HepG2 (cell line): ENCODE results near the gene SULT1B1. TPM values are rescaled to one million over a fixed set of nuclear protein-coding genes. Genes with fewer than 3 reads are reported as not detected.

Experiments
- ATAC-seq: fragments of 200-7000 bp; cut with Tn5 transposase; 3 replicates; pipeline ENCODE4 v1.9.1; 2020; ENCODE audit warnings: mild to moderate bottlenecking, moderate library complexity
- BruUV-seq: library from RNA; stranded (reverse); fragments of 400-500 nt; replicated peaks from 2 replicates; lab custom pipeline; 2021; lab: Mats Ljungman, UMichigan
- CTCF ChIA-PET: fragments of 300-600 bp; formaldehyde crosslinking; extraction: SDS; loops from one replicate; lab custom pipeline; 2021; ENCODE audit warnings: low total read pairs, inconsistent platforms, low intra/inter-chr PET ratio; lab: Yijun Ruan, JAX
- POLR2A ChIA-PET: fragments of 350-600 bp; sonication (Branson Sonifier 250); formaldehyde crosslinking; loops from one replicate; lab custom pipeline; 2020; ENCODE audit warnings: antibody characterized with exemption, inconsistent platforms; lab: Yijun Ruan, JAX
- DNase-seq: peaks from one replicate; pipeline ENCODE4 v3.0.0-alpha.2; 2015; ENCODE audit warnings: low spot score
- FAIRE-seq: peaks from 3 replicates; lab custom pipeline; 2011; peaks lifted over from hg19 to GRCh38; lab: Jason Lieb, UNC
- H2AFZ ChIP-seq: one replicate; pipeline ENCODE4 v1.6.1; 2011; ENCODE audit warnings: low read length, inconsistent platforms
- H3K27ac ChIP-seq: fragments of 300-600 bp; 3 replicates; pipeline ENCODE4 v1.8.0; 2011; ENCODE audit warnings: mixed run types, mild to moderate bottlenecking, mixed read lengths, low read length, inconsistent platforms; ENCODE audit not compliant: insufficient read depth; ENCODE audit errors: extremely low read length
- H3K27me3 ChIP-seq, 2 experiments: fragments of 200-600 bp in 1 of 2; 2 replicates in 1 of 2; 3 replicates in 1 of 2; pipeline versions ENCODE4 v1.6.0 to v1.8.0; 2011; ENCODE audit warnings: low read length in 2 of 2, mild to moderate bottlenecking in 2 of 2, moderate library complexity in 2 of 2, inconsistent platforms in 1 of 2; ENCODE audit not compliant: insufficient read depth in 2 of 2, control insufficient read depth in 1 of 2
- H3K36me3 ChIP-seq, 2 experiments: fragments of 200-600 bp in 1 of 2; replicated peaks in 1 of 2; 2 replicates in 1 of 2; 3 replicates in 1 of 2; pipeline versions ENCODE4 v1.5.1 to v1.8.0; 2011; ENCODE audit warnings: low read length in 2 of 2, inconsistent platforms in 1 of 2; ENCODE audit not compliant: insufficient read depth in 2 of 2, control insufficient read depth in 1 of 2
- H3K4me1 ChIP-seq: 2 replicates; pipeline ENCODE4 v1.5.1; 2012; ENCODE audit warnings: low read length, inconsistent platforms; ENCODE audit not compliant: insufficient read depth
- H3K4me2 ChIP-seq: 2 replicates; pipeline ENCODE4 v1.6.0; 2011; ENCODE audit warnings: low read depth, low read length, inconsistent platforms
- H3K4me3 ChIP-seq, 3 experiments: fragments of 200-600 bp in 1 of 3; sonication (generic), shearing (Covaris generic) in 1 of 3; replicated peaks in 1 of 3; 2 replicates each; pipeline ENCODE4 v1.5.1; 2011 to 2016; ENCODE audit warnings: low read length in 3 of 3, inconsistent platforms in 2 of 3, low read depth in 2 of 3, mild to moderate bottlenecking in 2 of 3, control low read depth in 1 of 3, mixed read lengths in 1 of 3; ENCODE audit not compliant: insufficient read depth in 1 of 3
- H3K79me2 ChIP-seq: one replicate; pipeline ENCODE4 v1.6.1; 2011; ENCODE audit warnings: low read length, inconsistent platforms; ENCODE audit not compliant: insufficient read depth
- H3K9ac ChIP-seq: 2 replicates; pipeline ENCODE4 v1.6.0; 2011; ENCODE audit warnings: mild to moderate bottlenecking, low read depth, low read length, inconsistent platforms; ENCODE audit not compliant: insufficient read depth
- H3K9me3 ChIP-seq: 2 replicates; pipeline ENCODE4 v1.5.1; 2012; ENCODE audit warnings: mild to moderate bottlenecking, low read length
- H4K20me1 ChIP-seq: 2 replicates; pipeline ENCODE4 v1.6.0; 2011; ENCODE audit warnings: inconsistent platforms, mild to moderate bottlenecking, low read length, moderate library complexity; ENCODE audit not compliant: insufficient read depth
- ETV6 ChIP-seq: sonication (generic); formaldehyde crosslinking; conservative IDR thresholded peaks from 2 replicates; pipeline ENCODE4 v1.4.0; 2020; ENCODE audit warnings: missing genetic modification reagents
- JUN ChIP-seq: sonication (generic); formaldehyde crosslinking; IDR thresholded peaks from 2 replicates; pipeline ENCODE4 v1.4.0; 2020; ENCODE audit warnings: mild to moderate bottlenecking, missing genetic modification reagents
- MAFF ChIP-seq: IDR thresholded peaks from 2 replicates; pipeline ENCODE4 v1.6.1; 2011; ENCODE audit warnings: low read depth, low read length, improper control_type of control experiment
- RAD21 ChIP-seq: fragments of 450-650 bp; formaldehyde crosslinking; IDR thresholded peaks from 2 replicates; pipeline ENCODE4 v1.5.0; 2020; ENCODE audit warnings: mild to moderate bottlenecking
- WIZ ChIP-seq: sonication (generic); formaldehyde crosslinking; IDR thresholded peaks from 2 replicates; pipeline ENCODE4 v1.5.1; 2020; ENCODE audit warnings: mild to moderate bottlenecking, missing genetic modification reagents
- ZNF256 ChIP-seq: sonication (generic); formaldehyde crosslinking; conservative IDR thresholded peaks from 2 replicates; pipeline ENCODE4 v1.4.0; 2020; ENCODE audit warnings: missing genetic modification reagents
- ZNF589 ChIP-seq: sonication (generic); formaldehyde crosslinking; conservative IDR thresholded peaks from 2 replicates; pipeline ENCODE4 v1.8.0; 2022; ENCODE audit warnings: mild to moderate bottlenecking, moderate library complexity, missing genetic modification reagents
- WGBS: methylation state at CpG from one replicate; pipeline ENCODE4 v1.1.6; 2017; ENCODE audit warnings: low lambda C conversion rate; 5-methylcytosine and 5-hydroxymethylcytosine counted together
- in situ Hi-C: cut with HindIII; loops from 2 replicates; pipeline ENCODE4 v1.10.0; 2017; ENCODE audit warnings: low pct_unique_long_range_greater_than_20kb; ENCODE audit not compliant: extremely low pct_ligation_motif_present
- intact Hi-C: fragments of 100-400 bp; cut with micrococcal nuclease; formaldehyde crosslinking; loops from one replicate; pipeline ENCODE4 v1.10.0; 2022; ENCODE audit not compliant: unreplicated experiment
- polyA plus RNA-seq, 8 experiments: library from polyadenylated mRNA; depleted of rRNA in 3 of 8; stranded (reverse) in 7 of 8; unstranded in 1 of 8; fragments of >200 nt; fragmentation: Illumina TruSeq in 4 of 8; extraction: Trizol in 4 of 8; gene quantifications; 2 replicates each; pipeline versions ENCODE4 v1.2.1 to v1.2.3, GENCODE V29; 2011 to 2016; ENCODE audit warnings: low read depth in 4 of 8, missing spikeins in 1 of 8, mixed read lengths in 1 of 8; ENCODE audit not compliant: insufficient read depth in 1 of 8
- total RNA-seq, 5 experiments: library from RNA; depleted of rRNA; stranded (reverse); fragments of >200 nt; fragmentation: Illumina TruSeq; extraction: Trizol; gene quantifications; 2 replicates each; pipeline ENCODE4 v1.2.3, GENCODE V29; 2016; ENCODE audit warnings: low read depth in 1 of 5
- TF ChIP-seq, protein P1 (sequence below): sonication (generic); formaldehyde crosslinking; IDR thresholded peaks from 2 replicates; pipeline ENCODE4 v1.5.0; 2020; ENCODE audit warnings: mild to moderate bottlenecking, missing genetic modification reagents, moderate library complexity
- TF ChIP-seq, protein P2 (sequence below): sonication (generic); formaldehyde crosslinking; IDR thresholded peaks from 2 replicates; pipeline ENCODE4 v1.9.0; 2022; ENCODE audit warnings: low read depth, missing genetic modification reagents

Gene SULT1B1
- total and polyA plus RNA-seq, 2 of the 13 experiments (the other 11 are each of a cell fraction or from before 2014, with no cell fraction given), result 0.20 to 0.25 TPM

DNA sequence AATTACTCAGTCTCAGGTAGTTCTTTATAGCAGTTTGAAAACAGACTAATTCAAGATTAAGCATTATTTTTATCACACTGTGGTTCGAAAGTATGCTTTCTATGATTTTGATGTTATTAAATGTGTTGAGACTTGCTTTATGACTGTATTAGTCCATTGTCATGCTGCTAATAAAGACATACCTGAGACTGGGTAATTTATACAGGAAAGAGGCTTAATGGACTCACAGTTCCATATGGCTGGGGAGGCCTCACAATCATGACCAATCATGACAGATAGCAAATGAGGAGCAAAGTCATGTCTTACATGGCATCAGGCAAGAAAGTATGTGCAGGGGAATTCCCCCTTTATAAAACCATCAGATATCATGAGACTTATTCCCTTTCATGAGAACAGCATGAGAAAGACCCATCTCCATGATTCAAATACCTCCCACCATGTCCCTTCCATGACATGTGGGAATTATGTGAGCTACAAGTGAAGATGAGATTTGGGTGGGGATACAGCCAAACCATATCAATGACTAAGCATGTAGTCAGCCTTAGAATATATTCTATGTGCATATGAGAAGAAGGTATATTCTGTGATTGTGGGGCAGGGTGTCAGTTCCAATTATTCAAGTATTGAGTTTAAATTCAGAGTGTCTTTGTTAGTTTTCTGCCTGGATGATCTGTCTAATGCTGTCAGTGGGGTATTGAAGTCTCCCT, 62.7 kb downstream of the SULT1B1 start:
- DNase-seq, result no peak
- ATAC-seq, result no peak
- Histone ChIP-seq H3K9me3 (peaks cover 9% of the 10 kb centered on the region; the same call in 1 of the 2 replicates), H3K27ac (no peak overlapping the region), H3K36me3 (no peaks in the 10 kb centered on the region), H3K4me3 (no peak overlapping the region), H3K9ac (no peak overlapping the region), H3K79me2 (no peaks in the 10 kb centered on the region), H2AFZ (no peak overlapping the region), H3K27me3 (no peaks in the 10 kb centered on the region; a peak in 1 of 5 replicates), H4K20me1 (no peaks in the 10 kb centered on the region), H3K4me2 (no peak overlapping the region), H3K4me1 (no peaks in the 10 kb centered on the region)
- in situ Hi-C loops (loop anchor here (25.0 kb wide), 1 partner anchor 815 kb away; the partner anchor contains the start of gene AMTN), intact Hi-C loops (no loop called here)
- ChIA-PET POLR2A (no interaction called here), CTCF (no interaction called here)
- WGBS, result 90% methylated on average over 1 of the region's 1 CpG
- BruUV-seq, result no TSS peak
- TF ChIP-seq ETV6 (CRISPR knock-in tag), result no peak
- no peak for FAIRE-seq

DNA sequence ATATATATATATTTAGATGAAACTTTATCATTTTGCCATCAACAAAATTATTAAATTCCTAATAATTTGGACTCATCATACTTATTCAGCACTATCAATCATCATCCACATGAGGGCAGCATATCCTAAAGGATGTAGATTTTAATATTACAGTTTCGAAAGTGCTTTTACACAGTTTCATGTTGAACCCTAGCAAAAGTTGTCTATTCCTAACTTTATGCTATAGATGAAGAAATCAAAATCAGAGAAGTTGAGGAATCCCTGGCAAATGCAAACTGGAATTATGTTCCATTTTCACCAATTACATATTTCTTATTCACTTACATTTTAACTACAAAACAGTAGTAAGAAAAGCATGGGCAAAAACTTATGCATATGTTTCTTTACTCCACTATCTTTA, 70.8 kb downstream of the SULT1B1 start:
- CTCF ChIA-PET, result interaction anchor here (1.3 to 3.7 kb wide), 6 partner anchors 134 to 870 kb away, joined by 4 to 59 read pairs (median 13); no protein-coding TSS in a partner anchor
- peaks cover 5% of the 10 kb centered on the region; the same call in 1 of the 2 replicates for H3K9me3 ChIP-seq
- no peak for TF ChIP-seq ZNF256 (CRISPR knock-in tag)
- no peak for TF ChIP-seq JUN (CRISPR knock-in tag)
- no peak for TF ChIP-seq ZNF589 (CRISPR knock-in tag)
- TF ChIP-seq WIZ (CRISPR knock-in tag), result no peak
- peak; percentile 17; the same call in 1 of the 2 replicates for TF ChIP-seq MAFF
- TF ChIP-seq, protein P1, sequence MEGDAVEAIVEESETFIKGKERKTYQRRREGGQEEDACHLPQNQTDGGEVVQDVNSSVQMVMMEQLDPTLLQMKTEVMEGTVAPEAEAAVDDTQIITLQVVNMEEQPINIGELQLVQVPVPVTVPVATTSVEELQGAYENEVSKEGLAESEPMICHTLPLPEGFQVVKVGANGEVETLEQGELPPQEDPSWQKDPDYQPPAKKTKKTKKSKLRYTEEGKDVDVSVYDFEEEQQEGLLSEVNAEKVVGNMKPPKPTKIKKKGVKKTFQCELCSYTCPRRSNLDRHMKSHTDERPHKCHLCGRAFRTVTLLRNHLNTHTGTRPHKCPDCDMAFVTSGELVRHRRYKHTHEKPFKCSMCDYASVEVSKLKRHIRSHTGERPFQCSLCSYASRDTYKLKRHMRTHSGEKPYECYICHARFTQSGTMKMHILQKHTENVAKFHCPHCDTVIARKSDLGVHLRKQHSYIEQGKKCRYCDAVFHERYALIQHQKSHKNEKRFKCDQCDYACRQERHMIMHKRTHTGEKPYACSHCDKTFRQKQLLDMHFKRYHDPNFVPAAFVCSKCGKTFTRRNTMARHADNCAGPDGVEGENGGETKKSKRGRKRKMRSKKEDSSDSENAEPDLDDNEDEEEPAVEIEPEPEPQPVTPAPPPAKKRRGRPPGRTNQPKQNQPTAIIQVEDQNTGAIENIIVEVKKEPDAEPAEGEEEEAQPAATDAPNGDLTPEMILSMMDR (CRISPR knock-in tag), result peak; percentile 71
- peak; percentile 82 for TF ChIP-seq RAD21 (CRISPR knock-in tag)
- TF ChIP-seq, protein P2, sequence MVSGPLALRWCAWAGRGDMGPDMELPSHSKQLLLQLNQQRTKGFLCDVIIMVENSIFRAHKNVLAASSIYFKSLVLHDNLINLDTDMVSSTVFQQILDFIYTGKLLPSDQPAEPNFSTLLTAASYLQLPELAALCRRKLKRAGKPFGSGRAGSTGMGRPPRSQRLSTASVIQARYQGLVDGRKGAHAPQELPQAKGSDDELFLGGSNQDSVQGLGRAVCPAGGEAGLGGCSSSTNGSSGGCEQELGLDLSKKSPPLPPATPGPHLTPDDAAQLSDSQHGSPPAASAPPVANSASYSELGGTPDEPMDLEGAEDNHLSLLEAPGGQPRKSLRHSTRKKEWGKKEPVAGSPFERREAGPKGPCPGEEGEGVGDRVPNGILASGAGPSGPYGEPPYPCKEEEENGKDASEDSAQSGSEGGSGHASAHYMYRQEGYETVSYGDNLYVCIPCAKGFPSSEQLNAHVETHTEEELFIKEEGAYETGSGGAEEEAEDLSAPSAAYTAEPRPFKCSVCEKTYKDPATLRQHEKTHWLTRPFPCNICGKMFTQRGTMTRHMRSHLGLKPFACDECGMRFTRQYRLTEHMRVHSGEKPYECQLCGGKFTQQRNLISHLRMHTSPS, result no peak

More for the DNA sequence above, 70.8 kb downstream of the SULT1B1 start:
- Histone ChIP-seq H3K27ac (peak overlapping the region; percentile 2), H3K9ac (no peak overlapping the region), H2AFZ (no peak overlapping the region), H3K79me2 (no peaks in the 10 kb centered on the region), H3K4me3 (no peak overlapping the region), H3K27me3 (no peaks in the 10 kb centered on the region), H3K4me1 (peaks cover 19% of the 10 kb centered on the region), H4K20me1 (no peaks in the 10 kb centered on the region), H3K4me2 (no peak overlapping the region), H3K36me3 (no peaks in the 10 kb centered on the region)
- no TSS peak for BruUV-seq
- FAIRE-seq (peak; percentile 40), DNase-seq (peak; percentile 66), ATAC-seq (no peak)
- intact Hi-C loops, result loop anchor here (1.0 kb wide), 5 partner anchors 134 to 870 kb away; no protein-coding TSS in a partner anchor
- WGBS, result 3% methylated on average over 1 of the region's 1 CpG
- in situ Hi-C loops, result loop anchor here (25.0 kb wide), 1 partner anchor 823 kb away; the partner anchor contains the start of gene AMTN
- POLR2A ChIA-PET, result interaction anchor here (1.8 kb wide), 1 partner anchor 134 kb away, joined by 7 read pairs; no protein-coding TSS in a partner anchor
